HG03342 (cell line): ENCODE measurements around the gene GALNT18.
A peak's percentile ranks its signal among the peaks of the same experiment; 100 is the strongest.

Experiments used
- ATAC-seq: cut with Tn5 transposase; IDR thresholded peaks from one replicate; pipeline ENCODE4 v1.9.1; 2021; ENCODE audit warnings: mild to moderate bottlenecking, moderate library complexity; ENCODE audit not compliant: unreplicated experiment

The GALNT18 gene

GRCh38 chr11:11391796-11392463 lies 229.9 kb downstream of the GALNT18 start:
- no peak for ATAC-seq

DNA sequence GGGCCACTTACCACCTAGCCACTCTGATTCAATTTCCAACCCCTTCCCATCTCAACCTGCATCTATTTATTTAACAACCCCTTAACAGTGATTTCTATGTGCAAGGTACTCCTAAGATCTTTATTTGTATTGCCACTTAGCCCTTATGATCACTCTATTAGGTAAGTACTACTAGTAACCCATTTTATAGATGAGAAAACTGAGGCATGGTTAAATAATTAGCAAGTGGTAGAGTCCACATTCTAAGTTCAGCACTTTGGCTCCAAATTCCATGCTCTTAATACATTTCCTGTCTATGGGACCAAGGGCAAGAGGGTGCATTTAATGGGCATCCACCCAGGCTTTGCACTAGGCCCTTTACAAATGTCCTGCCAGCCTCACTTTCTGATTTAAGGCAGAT lies 230.6 kb downstream of the GALNT18 start:
- ATAC-seq, result no peak

DNA sequence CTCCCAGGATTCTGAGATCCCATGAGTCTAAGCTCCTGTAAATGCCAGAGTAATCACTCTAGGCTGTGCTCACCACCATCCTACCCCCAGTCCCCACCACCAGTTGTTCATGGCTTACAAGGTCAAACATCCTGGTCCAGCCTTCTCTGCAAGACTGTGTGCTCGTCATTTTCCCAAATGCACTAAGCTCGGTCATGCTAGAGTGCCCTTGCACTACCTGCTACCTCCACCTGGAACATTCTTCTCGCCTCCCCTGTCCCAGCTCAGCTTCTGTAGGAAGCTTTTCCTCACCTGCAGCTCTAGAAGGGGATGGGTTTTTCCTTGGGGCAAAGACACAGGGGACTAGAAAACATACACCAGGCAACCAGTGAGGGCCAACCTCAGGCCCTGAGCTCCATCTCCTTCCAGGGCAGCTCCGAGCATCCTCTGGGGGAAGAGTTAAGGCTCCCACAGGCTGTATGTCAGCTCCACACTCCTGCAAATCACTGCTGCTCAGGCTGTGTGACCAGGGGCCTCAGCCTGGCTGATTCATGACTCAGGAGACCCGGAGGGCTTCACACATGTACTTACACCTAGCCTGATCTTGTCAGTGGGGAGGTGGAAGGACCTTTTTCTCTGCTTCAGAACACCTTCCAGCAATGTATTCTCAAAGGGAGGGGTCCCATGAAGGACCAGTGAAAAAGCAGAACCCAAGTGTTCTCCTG lies 231.6 kb downstream of the GALNT18 start:
- no peak for ATAC-seq

GRCh38 chr11:11389238-11389637 lies 232.6 kb downstream of the GALNT18 start:
- ATAC-seq, result no peak

- ATAC-seq, result no peak
Observed at GRCh38 chr11:11387622-11388305, 234.0 kb downstream of the GALNT18 start.

DNA sequence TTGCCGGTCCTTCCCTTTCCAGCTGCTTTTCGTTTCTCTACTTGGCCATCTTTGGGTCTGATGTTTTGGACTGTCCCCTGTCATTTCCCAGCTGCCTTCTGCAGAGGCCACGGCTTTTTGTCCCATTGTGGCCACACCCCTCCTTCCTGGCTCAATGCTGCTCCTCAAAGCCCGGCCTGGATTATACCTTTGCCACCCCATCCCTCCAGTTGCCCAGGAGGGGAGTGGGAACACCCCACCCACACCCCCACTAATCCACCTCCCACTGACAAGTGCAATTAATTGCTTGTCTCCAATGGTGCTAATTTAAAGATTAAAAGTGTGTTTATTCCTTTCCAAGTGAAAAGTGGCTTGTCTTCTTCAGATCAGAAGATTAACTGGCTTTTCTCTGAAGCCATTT lies 234.6 kb downstream of the GALNT18 start:
- ATAC-seq, result no peak

GRCh38 chr11:11384829-11385228 lies 237.0 kb downstream of the GALNT18 start:
- ATAC-seq, result no peak

DNA sequence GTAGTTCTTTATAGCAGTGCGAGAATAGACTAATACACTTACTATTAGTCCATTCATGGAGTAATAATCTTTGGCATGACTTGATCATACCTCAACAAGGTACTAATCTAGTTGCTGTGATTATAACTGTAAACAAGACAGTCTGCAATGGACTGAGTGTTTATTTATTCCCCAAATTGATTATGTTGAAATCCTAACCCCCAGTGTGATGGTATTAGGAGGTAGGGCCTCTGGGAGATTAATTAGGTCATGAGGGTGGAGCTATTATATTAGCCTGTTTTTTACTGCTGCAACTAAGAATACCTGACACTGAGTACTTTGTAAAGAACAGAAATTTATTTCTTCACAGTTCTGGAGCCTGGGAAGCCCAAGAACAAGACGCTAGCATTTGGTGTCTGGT lies 237.8 kb downstream of the GALNT18 start:
- no peak for ATAC-seq

DNA sequence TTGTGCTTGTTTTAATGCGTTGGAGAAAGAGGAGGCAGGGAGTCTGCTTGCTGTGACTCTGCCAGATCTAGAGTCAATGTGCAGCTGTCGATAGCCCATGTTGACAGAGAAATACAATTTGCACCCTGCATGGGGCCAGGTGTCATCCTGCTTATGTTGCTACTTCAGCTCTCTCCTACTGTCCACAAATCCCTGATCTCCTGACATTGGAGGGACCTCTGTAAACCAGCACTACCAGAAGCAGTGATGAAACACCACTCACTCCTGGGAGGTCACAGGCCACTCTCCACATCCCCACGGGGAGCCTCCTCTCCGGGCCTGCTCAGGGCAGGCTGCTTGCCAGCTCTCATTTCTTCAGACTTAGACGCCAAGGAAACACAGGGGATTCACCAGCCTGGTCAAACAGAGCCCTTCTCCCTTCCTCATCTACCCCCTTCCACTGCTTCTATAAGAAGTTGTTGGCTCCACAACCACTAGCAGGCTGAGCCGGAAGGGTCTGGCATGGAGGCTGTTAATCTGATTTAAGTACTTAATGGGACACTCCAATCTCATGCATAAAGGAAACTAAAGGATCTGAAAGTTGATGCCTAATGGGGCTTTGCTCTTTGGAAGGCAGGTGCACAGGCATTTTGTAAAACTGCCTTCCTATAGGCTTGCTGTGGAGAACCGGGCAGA lies 238.8 kb downstream of the GALNT18 start:
- no peak for ATAC-seq

- ATAC-seq, result no peak
Observed at GRCh38 chr11:11381471-11382105, 240.2 kb downstream of the GALNT18 start.

DNA sequence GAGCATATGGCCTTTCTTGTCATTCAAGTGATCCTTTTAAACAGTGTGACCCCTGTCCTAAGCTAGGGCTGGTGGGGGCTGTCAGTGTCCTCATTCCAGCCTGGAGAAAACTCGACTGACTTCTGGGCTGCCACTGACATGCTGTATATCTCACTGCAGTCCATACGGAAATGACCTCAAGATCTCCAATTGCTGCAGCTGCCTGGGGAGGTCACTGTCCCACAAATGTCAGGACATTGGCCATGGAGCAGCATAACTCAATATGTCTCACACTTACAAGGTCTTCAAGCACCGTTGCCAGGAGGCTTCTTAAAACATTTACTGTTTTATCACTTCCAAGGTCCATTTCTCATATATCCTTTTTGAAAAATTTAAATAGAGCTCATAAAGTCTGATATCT lies 240.9 kb downstream of the GALNT18 start:
- no peak for ATAC-seq

- ATAC-seq, result no peak
Observed at GRCh38 chr11:11380340-11380739, 241.5 kb downstream of the GALNT18 start.

DNA sequence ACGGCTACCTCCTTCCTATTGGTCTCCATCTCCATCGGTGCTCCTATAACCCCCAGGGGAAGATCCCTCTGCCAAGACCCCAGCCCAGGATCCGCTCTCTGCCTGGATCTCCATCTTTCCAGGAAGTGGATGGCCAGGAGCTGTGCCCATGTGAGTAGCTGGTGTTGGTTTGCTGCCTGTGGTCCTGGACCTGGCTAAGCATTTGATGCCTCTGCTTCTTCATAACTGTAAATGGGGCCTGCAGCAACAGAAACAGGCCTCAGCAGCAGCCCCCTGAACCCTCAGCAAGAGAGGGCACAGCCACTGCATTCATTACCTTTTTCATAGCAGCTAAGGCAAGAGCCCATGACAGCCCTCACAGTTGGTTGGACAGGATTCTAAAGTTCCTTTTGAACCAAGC lies 242.1 kb downstream of the GALNT18 start:
- ATAC-seq, result no peak

GRCh38 chr11:11378184-11378940 lies 243.4 kb downstream of the GALNT18 start:
- ATAC-seq, result no peak

GRCh38 chr11:11374358-11375148 lies 247.3 kb downstream of the GALNT18 start:
- ATAC-seq, result peak; percentile 53

DNA sequence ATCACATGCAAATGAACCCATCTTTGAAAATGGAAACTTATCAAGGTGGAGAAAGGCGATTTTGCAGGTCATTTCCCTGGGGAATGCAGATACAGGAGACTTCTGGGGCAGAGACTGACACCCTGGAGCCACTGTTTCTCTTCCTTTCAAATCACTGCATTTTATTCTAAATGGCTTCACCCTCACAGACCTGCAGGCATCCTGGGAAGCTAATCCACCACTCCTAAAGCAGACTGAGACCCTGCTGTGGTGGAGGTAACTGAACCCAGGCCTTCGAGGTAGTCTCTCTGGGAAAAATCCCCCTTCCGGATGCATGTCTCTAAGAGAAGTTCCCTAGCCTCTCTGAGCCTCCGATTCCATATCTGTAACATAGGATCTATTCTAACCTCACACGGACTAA lies 247.9 kb downstream of the GALNT18 start:
- no peak for ATAC-seq

DNA sequence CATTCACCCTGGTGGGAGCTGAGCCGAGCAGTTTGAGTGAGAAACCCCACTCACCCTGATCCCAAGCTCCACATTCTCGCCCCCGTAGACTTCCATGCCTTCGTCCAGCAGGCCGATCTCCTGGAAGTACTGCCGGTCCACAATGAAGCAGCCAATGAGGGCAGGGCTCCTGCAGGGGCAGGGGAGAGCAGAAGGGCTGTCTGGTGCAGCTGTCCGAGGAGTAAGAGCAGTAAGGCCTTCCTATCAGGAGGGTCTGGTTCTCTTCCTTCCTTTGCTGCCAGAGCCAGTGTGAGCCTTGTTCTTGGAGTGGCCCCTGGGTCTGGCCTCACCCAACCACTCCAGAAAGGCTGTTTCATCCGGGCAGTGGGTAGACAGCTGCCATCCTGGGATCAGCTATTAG lies 249.3 kb downstream of the GALNT18 start:
- ATAC-seq, result no peak

DNA sequence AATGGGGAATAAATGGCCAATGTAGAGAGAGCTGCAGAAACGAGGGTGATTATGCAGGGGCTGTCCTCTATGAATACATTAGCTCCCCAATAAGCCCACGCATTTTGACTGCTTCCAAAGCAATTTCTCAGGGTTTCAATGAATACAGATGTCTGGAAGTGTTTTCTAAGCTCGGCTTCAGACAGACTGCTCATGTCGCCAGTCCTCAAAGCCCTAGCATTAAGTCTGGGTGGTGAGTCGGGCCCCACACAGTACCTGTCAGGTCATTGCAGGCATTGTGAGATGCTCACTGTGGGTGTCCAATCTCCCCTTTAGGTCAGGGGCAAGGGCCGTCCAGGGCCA lies 250.9 kb downstream of the GALNT18 start:
- no peak for ATAC-seq

- ATAC-seq, result no peak
Observed at GRCh38 chr11:11370255-11370961, 251.4 kb downstream of the GALNT18 start.
